NCI-H1092 (cell line): Measurements from ENCODE around the gene SOD1.
A peak's percentile ranks its signal among the peaks of the same experiment; 100 is the strongest.
"Not testable (repeated sequence)": the region's sequence is repeated elsewhere in the genome, so short reads cannot be mapped to it uniquely, and the experiment has no call there.

Source experiments
- DNase-seq: peaks from one replicate; lab custom pipeline; 2025; lab: John Stamatoyannopoulos, UW

Gene SOD1

DNA sequence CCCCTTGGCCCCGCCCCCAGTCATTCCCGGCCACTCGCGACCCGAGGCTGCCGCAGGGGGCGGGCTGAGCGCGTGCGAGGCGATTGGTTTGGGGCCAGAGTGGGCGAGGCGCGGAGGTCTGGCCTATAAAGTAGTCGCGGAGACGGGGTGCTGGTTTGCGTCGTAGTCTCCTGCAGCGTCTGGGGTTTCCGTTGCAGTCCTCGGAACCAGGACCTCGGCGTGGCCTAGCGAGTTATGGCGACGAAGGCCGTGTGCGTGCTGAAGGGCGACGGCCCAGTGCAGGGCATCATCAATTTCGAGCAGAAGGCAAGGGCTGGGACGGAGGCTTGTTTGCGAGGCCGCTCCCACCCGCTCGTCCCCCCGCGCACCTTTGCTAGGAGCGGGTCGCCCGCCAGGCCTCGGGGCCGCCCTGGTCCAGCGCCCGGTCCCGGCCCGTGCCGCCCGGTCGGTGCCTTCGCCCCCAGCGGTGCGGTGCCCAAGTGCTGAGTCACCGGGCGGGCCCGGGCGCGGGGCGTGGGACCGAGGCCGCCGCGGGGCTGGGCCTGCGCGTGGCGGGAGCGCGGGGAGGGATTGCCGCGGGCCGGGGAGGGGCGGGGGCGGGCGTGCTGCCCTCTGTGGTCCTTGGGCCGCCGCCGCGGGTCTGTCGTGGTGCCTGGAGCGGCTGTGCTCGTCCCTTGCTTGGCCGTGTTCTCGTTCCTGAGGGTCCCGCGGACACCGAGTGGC lies at the start of gene SOD1:
Gene SOD1, plus strand, starts transcription at position 158 of the 723 bp plus-strand sequence. Its CDS starts 77 bp downstream, at position 235.
- peak; percentile 84 for DNase-seq

DNA sequence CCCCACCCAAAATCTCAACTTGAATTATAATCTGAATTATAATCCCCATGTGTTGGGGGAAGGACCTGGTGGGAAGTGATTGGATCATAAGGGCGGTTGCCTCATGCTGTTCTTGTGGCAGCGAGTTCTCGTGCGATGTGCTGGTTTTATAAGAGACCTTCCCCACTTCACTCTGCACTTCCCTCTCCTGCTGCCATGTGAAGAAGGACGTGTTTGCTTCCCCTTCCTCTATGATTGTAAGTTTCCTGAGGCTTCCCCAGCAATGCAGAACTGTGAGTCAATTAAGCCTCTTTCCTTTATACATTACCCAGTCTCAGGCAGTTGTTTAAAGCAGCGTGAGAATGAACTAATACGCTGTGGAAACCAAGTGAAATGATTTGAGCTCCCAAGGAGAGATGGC lies 48.0 kb upstream of the SOD1 start:
- DNase-seq, result no peak

DNA sequence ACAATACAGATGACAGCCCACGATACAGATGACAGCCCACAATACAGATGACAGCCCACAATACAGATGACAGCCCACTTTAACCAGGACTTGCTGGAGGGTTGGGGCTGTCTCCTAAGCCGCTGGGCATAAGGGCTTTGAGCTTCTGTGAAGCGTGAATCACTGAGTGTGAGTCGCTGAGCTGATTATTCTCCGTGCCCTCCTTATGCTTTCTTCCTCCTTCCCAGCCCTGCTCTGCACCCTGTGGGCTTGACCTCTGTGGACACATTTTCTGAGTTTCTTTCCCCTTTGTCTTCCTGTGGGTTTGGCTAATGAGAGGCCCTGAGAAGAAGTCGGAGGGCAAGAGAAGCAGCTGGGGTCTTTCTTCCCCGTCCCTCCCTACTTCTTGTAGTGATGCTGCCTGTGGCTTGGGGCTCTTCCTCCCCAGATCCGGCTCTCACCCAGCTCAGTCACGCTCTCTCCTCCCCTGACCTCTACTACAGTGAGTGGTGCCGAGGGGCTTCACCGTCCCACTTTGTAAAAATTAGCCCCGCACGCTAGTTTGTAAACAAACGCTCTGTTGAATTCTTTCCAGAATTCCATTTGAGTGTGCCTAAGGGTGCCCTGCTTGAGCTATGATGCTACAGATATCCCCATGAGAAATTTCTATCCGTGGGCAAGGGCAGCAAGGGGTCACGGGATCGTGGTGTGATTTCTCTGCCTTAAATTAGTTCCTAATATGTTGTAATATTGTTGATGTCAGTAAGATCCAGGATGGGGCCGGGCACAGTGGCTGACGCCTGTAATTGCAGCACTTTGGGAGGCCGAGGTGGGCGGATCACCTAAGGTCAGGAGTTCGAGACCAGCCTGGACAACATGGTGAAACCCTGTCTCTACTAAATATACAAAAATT lies 46.4 kb upstream of the SOD1 start:
- no peak for DNase-seq

DNA sequence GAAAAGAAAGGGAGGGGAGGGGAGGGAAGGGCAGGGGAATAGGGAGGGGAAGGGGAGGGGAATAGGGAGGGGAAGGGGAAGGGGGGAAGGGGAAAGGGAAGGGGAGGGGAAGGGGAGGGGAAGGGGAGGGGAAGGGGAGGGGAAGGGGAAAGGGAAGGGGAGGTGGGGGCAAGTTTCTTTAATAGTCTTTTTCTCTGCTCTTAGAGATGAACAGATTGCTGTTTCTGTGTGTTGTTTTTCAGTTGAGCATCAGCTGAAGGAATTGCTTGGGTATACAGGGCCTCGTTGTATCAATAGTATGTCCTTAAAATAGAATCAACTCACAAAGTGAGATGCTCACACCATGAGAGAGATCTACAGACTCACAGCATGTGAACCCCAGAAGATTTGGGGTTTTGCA lies 44.8 kb upstream of the SOD1 start:
- no peak for DNase-seq

DNA sequence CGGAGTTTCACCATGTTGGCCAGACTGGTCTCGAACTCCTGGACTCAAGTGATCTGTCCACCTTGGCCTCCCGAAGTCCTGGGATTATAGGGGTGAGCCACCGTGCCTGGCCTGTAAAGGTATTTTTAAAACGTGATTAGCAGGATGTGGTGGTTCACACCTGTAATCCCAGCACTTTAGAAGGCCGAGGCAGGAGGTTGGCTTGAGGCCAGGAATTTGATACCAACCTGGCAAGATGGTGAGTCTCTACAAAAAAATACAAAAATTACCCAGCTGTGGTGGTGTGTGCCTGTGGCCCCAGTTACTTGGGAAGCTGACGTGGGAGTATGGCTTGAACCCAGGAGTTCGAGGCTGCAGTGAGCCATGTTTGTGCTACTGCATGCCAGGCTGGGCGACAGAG lies 43.3 kb upstream of the SOD1 start:
- no peak for DNase-seq

DNA sequence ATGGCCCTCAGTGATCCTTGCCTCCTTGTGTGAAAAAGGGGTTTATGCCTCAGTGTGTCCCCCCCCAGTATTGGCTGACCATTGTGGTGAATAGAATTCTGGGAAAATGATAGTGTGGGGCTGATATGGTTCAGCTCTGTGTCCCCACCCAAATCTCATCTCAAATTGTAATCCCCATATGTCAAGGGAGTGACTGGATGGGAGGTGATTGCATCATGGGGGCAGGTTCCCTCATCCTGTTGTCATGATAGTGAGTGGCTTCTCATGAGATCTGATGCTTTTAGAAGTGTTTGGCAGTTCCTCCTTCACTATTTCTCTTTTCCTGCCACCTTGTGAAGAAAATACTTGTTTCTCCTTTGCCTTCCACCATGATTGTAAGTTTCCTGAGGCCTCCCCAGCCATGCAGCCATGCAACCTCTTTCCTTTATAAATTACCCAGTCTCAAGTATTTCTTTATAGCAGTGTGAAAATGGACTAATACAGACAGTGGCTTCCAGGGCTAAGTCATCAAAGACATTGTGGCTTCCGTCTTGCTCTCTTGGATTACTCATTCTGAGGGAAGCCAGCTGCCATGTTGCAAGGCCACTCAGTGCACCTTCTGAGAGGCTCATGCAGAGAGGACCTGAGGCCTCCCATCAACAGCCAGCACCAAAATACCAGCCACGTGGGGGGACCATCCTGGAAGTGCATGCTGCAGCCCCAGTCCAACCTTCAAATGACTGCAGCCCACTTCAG lies 40.6 kb upstream of the SOD1 start:
- DNase-seq, result no peak

DNA sequence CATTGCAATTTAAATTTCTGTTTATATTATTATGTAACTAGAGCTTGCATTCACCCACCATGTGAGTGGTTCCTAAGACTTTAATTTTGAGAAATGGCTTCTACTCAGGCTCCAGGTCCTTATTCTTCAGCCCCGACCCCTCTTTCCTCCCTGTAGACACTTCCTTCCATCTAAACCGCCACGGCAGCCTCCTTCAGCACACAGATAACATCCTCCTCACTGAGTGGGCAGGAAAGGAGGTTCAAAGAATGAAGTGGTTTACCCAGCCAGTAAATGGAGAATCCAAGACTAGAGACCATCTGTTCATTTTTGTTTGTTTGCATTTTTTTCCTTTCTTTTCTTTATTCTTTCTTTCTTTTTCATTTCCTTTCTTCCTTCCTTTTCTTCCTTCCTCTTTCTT lies 37.1 kb upstream of the SOD1 start:
- DNase-seq, result no peak

DNA sequence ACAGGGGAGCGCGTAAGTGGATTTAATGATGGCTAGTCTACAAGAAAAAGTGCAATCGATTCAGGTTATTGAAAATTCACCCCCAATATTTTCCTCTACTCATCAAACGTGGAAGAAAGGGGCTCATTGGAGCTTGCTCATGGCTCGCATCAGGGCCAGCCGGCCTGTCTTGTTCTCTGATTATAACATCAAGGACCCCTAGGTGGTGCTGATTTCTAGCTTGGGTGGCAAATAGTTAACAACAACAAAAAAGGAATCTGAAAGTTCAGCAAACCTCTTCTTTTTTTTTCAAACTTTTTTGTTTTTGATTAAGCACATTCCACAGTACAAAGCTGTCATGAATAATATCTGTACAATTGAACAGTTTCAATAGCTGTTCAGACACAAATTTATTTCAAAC lies 35.8 kb upstream of the SOD1 start:
- DNase-seq, result no peak

DNA sequence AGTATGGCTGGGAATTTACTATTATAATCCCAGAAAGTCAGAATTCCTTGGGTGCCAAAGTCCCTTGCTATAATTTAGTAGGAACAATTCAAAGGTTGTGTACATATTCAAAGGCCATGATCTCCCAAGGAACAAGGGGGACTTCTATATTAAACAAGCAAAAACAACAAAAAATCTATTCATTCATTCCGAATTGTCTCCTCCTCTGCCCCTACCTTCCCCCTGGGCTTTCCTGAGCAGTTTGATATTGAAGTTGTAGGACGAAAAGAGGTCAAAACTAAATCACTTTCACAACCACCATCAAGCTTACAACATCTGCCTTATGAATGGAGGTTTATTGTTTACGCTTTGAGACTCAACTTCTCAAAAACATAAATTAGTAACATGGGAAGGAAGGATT lies 35.3 kb upstream of the SOD1 start:
- DNase-seq, result no peak

DNA sequence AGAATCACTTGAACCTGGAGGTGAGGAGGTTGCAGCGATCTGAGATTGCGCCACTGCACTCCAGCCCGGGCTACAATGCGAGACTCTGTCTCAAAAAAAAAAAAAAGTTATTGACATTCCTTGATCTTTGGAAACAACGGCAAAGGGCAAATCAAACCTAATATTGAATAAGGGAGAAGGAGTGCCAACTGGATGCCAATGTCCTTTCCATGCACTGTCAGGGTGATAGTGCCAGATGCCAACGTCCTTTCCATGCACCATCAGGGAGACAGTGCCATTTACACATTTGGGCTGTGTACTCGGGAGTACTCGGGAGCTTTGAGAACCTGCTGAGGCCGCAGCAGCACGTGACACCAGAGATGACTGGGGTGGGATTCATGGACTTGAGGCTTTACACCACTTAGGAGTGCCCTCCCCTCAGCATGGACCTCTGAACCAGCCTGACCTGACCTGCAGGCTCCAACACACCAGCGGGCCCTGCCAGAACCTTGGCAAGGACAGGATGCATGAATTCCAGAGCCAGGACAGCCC lies 34.5 kb upstream of the SOD1 start:
- no peak for DNase-seq

DNA sequence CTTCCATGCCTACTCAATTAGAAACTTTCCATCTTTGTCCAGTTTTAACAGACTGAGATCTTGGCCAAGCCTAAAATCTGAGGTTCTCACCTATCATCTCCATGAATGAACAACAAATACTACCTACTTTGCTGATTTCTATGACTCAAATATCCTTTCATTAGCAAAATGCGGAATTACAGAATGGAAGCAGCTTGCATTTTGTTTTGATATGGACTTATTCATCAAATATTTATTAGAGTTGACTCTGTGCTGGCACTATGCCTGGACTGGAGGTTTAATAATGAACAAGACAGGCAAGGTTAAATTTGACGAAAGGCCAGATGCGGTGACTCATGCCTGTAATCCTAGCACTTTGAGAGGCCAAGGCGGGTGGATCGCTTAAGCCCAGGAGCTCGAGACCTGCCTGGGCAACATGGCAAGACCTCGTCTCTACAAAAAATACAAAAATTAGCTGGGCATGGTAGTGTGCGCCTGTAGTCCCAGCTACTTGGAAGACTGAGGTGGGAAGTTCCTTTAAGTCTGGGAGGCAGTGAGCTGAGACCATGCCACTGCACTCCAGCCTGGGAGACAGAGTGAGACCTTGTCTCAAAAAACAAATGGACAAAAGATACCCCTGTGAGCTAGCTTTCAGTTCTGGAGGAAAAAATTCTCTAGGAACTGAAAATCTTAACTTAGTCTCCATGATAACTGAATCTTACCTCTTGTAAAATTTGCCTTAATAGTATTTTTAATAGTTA lies 29.4 kb upstream of the SOD1 start:
- DNase-seq, result peak; percentile 3

DNA sequence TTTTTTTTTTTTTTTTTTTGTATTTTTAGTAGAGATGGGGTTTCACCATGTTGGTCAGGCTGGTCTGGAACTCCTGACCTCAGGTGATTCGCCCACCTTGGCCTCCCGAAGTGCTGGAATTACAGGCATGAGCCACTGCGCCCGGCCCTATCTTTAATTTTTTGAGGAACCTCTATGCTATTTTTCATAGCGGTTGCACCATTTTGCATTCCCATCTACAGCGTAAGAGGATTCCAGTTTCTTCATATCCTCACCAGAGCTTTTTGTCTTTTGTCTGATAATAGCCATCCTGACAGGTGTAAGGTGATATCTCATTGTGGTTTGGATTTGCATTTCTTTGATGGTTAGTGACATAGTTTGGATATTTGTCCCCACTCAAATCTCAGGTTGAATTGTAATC lies 27.6 kb upstream of the SOD1 start:
- DNase-seq, result not testable (repeated sequence)

DNA sequence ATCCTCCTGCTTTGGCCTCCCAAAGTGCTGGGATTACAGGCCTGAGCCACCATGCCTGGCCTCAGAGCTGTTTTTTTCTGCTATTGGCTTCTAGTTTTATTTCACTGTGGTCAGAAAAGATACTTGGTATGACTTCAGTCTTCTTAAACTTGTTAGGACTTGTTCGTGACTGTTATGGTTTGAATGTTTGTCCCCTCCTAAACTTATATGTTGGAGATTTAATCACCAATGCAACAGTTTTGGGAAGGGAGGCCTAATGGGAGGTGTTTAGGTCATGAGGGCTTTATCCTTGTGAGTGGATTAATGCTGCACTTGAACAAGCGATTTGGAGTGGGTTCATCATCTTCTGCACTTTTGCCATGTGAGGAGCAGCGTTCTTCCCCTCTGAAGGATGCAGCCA lies 24.5 kb upstream of the SOD1 start:
- no peak for DNase-seq

DNA sequence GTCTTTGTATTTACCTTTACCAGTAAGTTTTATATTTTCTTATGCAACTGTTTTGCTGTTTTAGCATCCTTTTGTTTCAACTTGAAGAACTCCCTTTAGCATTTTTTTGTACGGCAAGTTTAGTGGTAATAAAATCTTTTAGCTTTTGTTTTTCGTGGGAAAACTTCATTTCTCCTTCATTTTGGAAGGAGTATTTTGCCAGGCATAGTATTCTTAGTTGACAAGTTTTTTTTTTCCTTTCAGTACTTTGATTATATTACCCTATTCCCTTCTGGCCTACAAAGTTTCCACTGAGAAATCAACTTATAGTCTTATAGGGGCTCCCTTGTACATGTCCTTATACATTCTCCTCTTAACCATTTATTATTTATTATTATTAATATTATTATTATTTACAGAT lies 22.6 kb upstream of the SOD1 start:
- no peak for DNase-seq

DNA sequence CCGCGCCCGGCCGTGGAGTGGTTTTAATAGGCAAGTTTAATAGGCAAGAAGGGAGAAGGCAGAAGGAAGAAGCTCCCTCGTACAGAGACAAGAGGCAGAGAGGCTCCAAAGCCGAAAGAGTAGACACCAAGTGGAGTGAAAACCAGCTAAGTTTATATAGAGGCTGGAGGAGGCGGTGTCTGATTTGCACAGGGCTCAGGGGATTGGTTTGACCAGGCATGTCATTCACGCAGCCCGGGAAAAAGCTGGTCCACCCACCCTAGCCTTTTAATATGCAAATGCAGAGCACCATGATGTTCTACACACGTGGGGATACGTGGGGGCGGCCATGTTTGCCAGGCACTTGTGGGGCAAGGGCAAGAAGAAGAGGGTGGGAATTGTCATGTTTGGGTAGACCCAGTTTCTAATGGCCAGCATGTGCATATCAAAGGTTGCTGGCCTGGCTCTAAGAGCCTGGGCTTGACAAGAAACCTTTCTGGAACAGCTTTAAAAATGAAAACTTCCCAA lies 18.0 kb upstream of the SOD1 start:
- DNase-seq, result no peak

DNA sequence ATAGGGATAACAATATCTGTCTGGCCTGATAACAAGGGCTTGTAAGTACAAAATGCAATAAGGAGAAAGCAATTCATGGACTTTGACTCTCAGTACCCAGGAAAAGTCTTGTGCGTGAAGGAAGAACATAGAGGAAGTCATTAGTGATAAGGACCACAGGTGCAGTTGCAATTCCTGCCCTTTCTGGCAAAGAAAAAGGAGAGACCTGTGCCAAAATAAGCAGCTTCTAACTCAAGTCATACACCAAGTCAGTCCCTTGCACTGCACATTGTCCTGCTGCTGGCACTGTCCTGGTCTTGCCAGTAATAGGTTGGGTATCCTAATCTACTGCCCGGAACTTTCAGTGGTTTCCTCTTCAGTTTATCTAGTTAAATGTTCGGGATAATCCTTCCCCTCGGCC lies 14.8 kb upstream of the SOD1 start:
- no peak for DNase-seq

DNA sequence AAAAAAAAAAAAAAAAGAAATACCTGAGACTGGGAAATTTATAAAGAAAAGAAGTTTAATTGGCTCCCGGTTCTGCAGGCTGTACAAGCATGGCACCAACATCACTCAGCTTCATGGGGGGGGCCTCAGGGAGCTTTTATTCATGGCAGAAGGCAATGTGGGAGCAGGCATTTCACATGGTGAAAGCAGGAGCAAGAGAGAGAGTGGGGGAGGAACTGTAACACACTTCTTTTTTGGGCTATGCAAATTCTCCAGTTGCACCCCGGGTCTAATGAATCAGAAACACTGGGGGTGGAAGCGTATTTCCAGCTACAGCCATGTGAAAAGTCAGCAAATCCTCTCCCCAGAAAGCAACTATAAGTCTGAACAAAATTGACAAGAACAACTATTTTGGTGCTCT lies 11.8 kb upstream of the SOD1 start:
- DNase-seq, result no peak

DNA sequence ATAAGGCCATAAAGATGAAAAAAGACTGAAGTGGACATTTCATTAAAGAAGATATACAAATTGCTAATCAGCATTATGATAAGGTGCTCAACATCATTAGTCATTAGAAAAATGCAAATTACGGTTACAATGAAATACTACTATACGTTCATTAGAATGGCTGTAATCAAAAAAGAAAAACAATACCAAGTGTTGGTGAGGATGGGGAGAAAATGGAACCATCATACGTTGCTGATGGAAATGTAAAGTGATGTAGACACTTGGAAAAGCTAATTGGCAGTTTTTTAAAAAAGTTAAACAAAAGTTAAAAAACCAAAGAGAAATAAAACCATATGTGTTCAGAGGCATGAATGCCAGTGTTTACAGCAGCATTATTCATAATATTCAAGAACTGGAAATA lies 8.6 kb upstream of the SOD1 start:
- no peak for DNase-seq

DNA sequence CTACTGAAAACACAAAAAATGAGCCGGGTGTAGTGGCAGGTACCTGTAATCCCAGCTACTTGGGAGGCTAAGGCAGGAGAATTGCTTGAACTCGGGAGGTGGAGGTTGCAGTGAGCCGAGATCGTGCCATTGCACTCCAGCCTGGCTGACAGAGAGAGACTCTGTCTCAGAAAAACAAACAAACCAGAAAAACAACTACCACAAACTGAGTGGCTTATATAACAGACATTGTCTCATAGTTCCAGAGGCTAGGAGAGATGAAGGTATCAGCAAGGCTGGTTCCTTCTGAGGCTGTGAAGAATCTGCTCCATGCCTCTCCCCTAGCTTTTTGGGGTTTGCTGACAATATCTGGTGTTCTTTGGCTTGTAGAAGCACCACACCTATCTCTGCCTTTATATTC lies 8.0 kb upstream of the SOD1 start:
- DNase-seq, result not testable (repeated sequence)

DNA sequence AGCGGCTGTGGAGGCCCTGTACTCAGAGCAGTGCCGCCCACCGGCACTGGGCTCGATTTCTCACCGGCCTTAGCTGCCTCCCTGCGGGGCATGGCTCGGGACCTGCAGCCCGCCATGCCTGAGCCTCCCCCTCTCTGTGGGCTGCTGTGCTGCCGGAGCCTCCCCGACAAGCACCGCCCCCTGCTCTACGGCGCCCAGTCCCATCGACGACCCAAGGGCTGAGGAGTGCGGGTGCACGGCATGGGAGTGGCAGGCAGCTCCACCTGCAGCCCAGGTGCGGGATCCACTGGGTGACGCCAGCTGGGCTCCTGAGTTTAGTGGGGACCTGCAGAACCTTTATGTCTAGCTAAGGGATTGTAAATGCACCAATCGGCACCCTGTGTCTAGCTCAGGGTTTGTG lies 5.2 kb upstream of the SOD1 start:
- no peak for DNase-seq

DNA sequence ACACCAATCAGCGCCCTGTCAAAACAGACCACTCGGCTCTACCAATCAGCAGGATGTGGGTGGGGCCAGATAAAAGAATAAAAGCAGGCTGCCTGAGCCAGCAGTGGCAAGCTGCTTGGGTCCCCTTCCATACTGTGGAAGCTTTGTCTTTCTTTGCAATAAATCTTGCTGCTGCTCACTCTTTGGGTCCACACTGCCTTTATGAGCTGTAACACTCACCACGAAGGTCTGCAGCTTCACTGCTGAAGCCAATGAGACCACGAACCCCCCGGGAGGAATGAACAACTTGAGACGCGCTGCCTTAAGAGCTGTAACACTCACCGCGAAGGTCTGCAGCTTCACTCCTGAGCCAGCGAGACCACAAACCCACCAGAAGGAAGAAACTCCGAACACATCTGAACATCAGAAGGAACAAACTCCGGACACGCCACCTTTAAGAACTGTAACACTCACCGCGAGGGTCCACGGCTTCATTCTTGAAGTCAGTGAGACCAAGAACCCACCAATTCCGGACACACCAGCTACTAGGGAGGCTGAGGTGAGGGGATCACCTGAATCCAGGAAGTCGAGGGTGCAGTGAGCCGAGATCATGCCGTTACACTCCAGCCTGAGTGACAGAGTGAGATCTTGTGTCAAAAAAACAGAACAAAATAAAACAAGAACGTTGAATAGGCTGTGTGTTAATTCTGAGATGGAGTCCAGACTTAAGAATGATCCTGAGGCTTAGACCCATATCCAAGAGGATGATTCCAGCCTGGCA lies 4.5 kb upstream of the SOD1 start:
- not testable (repeated sequence) for DNase-seq
